AG04450 (cell line): ENCODE data around the gene B3GALT6. TPM values are rescaled to one million over a fixed set of nuclear protein-coding genes. Genes with fewer than 3 reads are reported as not detected.

Source experiments
- CTCF ChIA-PET: fragments of 300-600, 350-600 bp; formaldehyde crosslinking; extraction: SDS; loops from one replicate; lab custom pipeline; 2022; ENCODE audit warnings: antibody characterized with exemption, inconsistent platforms; lab: Charles Lee
- POLR2A ChIA-PET: fragments of 350-600 bp; formaldehyde crosslinking; extraction: SDS; loops from one replicate; lab custom pipeline; 2021; ENCODE audit warnings: antibody characterized with exemption, inconsistent platforms; lab: Yijun Ruan, JAX
- DNase-seq: peaks from one replicate; pipeline ENCODE4 v3.0.0-alpha.2; 2011; ENCODE audit warnings: low read depth, low spot score
- H3K27ac ChIP-seq: one replicate; pipeline ENCODE4 v1.5.1; 2012; ENCODE audit warnings: low read depth, low read length, control low read depth
- H3K27me3 ChIP-seq: one replicate; pipeline ENCODE4 v1.6.0; 2012; ENCODE audit warnings: low read length; ENCODE audit not compliant: control insufficient read depth, insufficient read depth
- H3K4me3 ChIP-seq: 2 replicates; pipeline ENCODE4 v1.5.1; 2011; ENCODE audit warnings: mild to moderate bottlenecking, low read depth, low read length, control low read depth
- H3K9me3 ChIP-seq: 2 replicates; pipeline ENCODE4 v1.5.1; 2012; ENCODE audit warnings: low read length; ENCODE audit not compliant: control insufficient read depth, insufficient read depth
- polyA plus RNA-seq: library from polyadenylated mRNA; depleted of rRNA; stranded (reverse); fragments of >200 nt; gene quantifications from 2 replicates; pipeline ENCODE4 v1.2.3, GENCODE V29; 2011
- TF ChIP-seq, protein P1 (sequence below): IDR thresholded peaks from 2 replicates; pipeline ENCODE4 v1.5.1; 2011; ENCODE audit warnings: low read depth, low read length, control low read depth, inconsistent platforms

The B3GALT6 gene
- polyA plus RNA-seq, 1 experiment: 15.2 TPM

DNA sequence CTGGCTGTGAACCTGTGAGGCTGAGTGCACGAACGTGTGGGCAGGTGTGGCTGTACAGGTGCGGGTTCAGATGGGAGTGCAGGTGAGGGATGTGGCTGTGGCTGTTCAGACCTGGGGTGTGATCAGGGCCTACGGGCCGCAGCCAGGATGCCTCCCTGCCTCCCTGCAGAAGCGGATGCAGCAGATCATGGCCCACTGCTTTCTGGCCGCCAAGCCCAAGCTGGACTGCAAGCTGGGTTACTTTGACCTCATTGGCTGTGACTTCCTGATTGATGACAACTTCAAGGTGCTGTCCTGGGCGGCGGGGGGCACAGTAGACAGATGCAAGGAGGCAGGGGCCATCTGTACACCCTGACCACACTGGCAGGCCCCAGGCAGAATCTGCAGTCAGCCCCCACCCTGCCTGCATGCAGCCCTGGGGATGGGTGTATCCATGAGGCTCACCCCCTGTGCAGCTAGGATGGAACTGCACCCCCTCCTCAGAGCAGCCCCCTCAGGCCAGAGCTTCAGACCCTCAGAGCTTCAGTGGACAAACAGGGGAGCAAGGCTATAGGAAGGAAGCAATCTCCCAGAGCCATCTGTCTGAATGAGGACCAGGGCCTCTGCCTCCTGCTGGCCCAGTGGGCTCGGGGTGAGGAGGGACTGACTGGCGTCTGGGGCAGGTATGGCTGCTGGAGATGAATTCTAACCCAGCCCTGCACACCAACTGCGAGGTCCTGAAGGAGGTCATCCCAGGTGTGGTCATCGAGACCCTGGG, 35.4 kb upstream of the B3GALT6 start:
- no peak for DNase-seq
- H3K27me3 ChIP-seq: no peaks in the 10 kb centered on the region
- H3K27ac ChIP-seq: no peak overlapping the region
- TF ChIP-seq, protein P1, sequence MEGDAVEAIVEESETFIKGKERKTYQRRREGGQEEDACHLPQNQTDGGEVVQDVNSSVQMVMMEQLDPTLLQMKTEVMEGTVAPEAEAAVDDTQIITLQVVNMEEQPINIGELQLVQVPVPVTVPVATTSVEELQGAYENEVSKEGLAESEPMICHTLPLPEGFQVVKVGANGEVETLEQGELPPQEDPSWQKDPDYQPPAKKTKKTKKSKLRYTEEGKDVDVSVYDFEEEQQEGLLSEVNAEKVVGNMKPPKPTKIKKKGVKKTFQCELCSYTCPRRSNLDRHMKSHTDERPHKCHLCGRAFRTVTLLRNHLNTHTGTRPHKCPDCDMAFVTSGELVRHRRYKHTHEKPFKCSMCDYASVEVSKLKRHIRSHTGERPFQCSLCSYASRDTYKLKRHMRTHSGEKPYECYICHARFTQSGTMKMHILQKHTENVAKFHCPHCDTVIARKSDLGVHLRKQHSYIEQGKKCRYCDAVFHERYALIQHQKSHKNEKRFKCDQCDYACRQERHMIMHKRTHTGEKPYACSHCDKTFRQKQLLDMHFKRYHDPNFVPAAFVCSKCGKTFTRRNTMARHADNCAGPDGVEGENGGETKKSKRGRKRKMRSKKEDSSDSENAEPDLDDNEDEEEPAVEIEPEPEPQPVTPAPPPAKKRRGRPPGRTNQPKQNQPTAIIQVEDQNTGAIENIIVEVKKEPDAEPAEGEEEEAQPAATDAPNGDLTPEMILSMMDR: no peak
- POLR2A ChIA-PET: no interaction called here
- CTCF ChIA-PET: no interaction called here
- H3K9me3 ChIP-seq: peaks cover 13% of the 10 kb centered on the region
- no peak overlapping the region for H3K4me3 ChIP-seq

DNA sequence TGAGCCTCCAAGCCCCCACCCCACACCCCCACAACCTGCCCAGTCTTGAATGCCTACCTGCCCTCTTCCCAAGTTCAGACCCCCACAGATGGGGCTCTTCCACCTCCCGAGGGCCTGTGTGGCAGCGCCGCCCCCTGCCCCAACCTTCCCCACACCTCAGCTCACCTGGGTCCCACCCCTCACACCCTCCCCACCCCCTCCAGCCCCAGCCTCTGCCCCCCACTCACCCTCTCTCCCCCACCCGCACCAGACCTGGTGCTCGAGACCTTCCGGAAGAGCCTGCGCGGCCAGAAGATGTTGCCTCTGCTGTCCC, 34.9 kb upstream of the B3GALT6 start:
- no peak overlapping the region for H3K27ac ChIP-seq
- POLR2A ChIA-PET: no interaction called here
- CTCF ChIA-PET: no interaction called here
- no peaks in the 10 kb centered on the region for H3K27me3 ChIP-seq
- no peak overlapping the region for H3K4me3 ChIP-seq
- TF ChIP-seq, protein P1: no peak
- DNase-seq: no peak
- H3K9me3 ChIP-seq: peaks cover 9% of the 10 kb centered on the region

DNA sequence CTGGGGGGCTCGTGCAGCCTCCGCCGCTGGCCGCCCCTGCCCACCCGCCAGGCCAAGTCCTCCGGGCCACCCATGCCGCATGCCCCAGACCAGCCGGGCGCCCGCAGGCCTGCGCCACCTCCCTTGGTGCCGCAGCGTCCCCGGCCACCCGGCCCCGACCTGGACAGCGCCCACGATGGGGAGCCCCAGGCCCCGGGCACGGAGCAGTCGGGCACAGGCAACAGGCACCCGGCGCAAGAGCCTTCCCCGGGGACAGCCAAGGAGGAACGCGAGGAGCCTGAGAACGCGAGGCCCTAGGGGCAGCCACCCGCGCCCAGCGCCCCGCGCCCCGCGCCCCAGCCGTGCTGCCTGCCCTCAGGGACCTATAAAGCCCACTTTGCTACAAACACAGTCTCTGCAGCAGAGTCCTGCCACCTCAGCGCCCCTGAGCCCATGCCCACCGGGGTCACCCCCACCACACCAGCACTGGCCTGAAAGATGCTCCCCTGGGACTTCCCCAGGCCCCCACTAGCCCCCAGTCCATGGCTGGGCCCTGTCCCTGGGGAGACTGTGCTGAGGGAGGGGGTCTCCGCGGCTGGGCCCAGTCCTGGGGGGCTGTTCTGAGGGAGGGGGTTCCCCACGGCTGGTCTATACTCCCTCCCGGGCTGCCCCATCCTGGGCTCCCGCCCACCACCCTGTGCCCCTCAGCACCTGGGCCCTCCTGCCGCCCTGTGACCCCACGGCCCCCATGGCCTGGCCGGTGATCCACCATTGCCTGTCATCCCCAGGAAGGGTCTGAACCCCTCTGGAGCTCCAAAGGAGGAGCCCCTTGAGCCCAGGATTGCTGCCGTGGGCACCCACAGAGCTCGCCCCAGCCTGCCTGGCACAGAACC, 34.2 kb upstream of the B3GALT6 start:
- Histone ChIP-seq H3K27ac (no peak overlapping the region), H3K27me3 (no peaks in the 10 kb centered on the region), H3K4me3 (no peak overlapping the region), H3K9me3 (peaks cover 9% of the 10 kb centered on the region)
- ChIA-PET POLR2A (no interaction called here), CTCF (no interaction called here)
- DNase-seq: no peak
- TF ChIP-seq, protein P1: no peak

DNA sequence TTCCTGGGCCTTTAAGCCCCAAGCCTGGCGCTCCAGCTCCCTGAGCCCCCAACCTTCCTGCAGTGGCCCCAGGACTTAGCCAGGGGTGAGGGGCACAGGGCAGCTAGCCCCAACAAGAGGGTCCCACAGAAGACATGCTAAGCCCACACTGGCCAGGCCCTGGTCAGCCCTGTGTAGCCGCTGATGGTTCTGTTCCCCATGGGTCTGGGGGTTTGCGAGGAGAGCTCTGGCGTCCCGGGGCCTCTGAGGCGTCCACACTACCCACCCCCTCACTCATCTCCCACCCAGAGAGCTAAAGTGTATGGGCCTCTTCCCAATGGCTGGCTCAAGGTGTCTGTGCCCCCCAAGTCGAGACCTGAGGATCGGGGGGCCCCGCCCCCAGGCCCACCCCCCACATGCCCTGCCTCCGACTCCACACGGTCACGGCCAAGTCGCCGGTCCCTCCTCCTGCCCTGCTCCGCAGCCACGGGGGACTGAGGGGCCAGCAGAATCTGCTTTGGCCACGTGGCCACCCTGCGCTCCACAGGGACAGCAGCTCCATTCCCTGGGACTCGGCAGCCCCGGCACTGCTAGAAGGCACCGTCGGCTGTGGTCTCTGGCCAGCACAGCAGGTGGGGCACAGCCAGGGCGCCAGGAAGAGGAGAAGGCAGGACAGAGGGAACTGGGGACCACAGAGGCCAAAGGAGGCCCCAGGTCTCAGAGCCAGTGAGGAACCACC, 33.5 kb upstream of the B3GALT6 start:
- CTCF ChIA-PET: no interaction called here
- Histone ChIP-seq H3K9me3 (peaks cover 6% of the 10 kb centered on the region), H3K27me3 (no peaks in the 10 kb centered on the region), H3K27ac (no peak overlapping the region), H3K4me3 (no peak overlapping the region)
- TF ChIP-seq, protein P1: no peak
- no peak for DNase-seq
- POLR2A ChIA-PET: no interaction called here
